AG10803 (cell line): ENCODE measurements around the gene TBCK.

ENCODE experiments used
- DNase-seq: peaks from one replicate; pipeline ENCODE4 v3.0.0; 2010; ENCODE audit warnings: low read depth
- H3K4me3 ChIP-seq: 2 replicates; pipeline ENCODE4 v1.5.1; 2011; ENCODE audit warnings: mild to moderate bottlenecking, low read length, control low read depth
- TF ChIP-seq, protein P1 (sequence below): conservative IDR thresholded peaks from 2 replicates; pipeline ENCODE4 v1.5.1; 2011; ENCODE audit warnings: mild to moderate bottlenecking, low read length, control low read depth, inconsistent platforms

Gene TBCK

DNA sequence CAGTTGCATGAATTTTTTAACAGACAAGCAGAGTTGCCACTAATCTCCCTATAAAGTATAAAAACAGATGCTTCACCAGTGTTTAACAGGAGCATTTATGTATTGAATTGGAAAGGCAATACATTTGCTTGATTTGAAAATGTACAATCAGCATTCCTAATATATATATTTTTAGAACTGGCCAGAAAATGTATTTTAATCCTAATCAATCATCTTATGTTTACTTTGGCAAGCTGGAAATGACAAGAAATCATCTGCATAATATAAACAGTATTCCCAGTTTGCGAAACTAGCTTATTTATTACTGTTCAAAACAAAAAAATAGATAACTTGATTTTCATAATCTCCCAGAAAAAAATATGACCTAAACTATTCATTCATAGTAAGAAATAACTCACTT, 123.9 kb downstream of the TBCK start:
- TF ChIP-seq, protein P1, sequence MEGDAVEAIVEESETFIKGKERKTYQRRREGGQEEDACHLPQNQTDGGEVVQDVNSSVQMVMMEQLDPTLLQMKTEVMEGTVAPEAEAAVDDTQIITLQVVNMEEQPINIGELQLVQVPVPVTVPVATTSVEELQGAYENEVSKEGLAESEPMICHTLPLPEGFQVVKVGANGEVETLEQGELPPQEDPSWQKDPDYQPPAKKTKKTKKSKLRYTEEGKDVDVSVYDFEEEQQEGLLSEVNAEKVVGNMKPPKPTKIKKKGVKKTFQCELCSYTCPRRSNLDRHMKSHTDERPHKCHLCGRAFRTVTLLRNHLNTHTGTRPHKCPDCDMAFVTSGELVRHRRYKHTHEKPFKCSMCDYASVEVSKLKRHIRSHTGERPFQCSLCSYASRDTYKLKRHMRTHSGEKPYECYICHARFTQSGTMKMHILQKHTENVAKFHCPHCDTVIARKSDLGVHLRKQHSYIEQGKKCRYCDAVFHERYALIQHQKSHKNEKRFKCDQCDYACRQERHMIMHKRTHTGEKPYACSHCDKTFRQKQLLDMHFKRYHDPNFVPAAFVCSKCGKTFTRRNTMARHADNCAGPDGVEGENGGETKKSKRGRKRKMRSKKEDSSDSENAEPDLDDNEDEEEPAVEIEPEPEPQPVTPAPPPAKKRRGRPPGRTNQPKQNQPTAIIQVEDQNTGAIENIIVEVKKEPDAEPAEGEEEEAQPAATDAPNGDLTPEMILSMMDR, result no peak
- DNase-seq, result no peak

DNA sequence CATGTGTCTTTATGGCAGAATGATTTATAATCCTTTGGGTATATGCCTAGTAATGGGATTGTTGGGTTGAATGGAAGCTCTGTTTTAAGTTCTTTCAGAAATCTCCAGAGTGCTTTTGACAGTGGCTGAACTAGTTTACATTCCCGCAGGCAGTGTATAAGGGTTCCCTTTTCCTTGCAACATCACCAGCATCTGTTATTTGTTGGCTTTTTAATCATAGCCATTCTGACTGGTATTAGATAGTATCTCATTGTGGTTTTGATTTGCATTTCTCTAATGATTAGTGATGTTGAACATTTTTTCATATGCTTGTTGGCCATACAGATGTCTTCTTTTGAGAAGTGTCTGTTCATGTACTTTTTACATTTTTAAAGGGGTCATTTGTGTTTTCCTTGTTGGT, 129.8 kb downstream of the TBCK start:
- no peak overlapping the region for H3K4me3 ChIP-seq
- DNase-seq, result peak; percentile 36
- TF ChIP-seq, protein P1, result no peak

More for the DNA sequence above, 123.9 kb downstream of the TBCK start:
- no peak overlapping the region for H3K4me3 ChIP-seq

DNA sequence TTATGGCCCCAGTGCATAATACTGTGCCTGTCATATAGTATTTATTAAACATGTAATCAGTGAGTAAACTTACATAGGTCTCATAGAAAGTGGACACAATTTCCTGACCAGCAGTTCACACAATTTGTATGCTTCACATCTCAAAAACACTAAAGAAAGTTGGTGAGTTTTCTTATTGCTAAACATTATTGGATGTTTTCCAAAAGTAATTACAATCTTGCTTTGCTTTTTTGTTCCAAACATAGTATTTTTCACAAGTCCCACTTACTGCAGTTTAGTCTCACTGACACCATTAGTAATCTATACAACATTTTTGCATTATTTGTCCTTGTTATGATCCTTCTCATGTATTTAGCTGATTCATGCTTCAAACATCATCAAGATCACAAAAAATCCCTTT, 132.5 kb downstream of the TBCK start:
- TF ChIP-seq, protein P1, result no peak

DNA sequence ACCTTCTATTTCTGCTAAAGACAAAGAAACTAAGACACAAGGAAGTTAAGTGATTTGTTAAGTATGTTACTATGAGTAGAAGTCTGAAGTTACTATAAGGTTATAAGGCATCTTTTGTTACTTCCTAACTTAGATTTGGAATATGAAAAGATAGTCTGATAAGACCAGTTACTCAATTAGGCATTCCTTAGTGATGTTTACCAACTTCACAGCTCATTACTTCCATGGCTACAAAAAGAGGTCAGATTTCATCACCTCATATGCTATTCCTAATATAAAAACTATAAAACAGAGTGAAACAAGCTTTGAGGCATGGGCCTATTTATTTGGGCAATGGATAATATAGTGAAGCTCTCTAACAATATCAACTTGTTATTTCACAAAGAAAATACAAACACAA, 143.1 kb downstream of the TBCK start:
- DNase-seq, result peak; percentile 4
- TF ChIP-seq, protein P1, result no peak
- H3K4me3 ChIP-seq, result no peak overlapping the region

More for the DNA sequence above, 132.5 kb downstream of the TBCK start:
- no peak for DNase-seq
- no peak overlapping the region for H3K4me3 ChIP-seq

DNA sequence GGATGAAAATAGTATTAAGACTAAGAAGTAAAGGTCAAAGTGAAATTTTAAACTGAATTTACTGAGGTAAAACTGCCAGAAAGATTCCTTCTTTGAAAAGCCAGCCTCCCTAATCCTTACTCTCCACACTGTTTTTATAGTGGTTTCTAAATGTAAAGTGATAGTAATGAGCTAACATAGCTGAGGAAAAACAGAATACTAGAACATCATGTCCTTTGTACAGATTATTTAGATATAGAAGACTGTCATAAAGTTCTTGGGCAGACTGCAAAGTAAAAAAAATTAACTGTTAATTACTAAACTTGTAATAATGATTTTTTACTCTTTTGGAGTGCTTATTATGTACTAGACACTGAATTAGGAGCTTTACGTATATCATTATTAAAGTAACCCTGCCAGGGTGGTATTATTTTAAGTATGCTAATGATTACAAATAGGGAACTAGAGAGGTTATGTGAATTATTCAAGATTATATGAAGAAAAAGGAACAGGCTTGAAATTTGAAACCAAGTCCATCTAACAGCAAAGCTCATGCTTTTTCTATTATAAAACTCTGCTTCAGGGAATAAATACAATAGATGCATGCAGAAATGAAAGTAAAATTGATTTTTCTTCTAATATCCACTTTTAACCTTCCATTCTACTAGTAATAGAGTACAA, 150.5 kb downstream of the TBCK start:
- TF ChIP-seq, protein P1, result no peak
- no peak overlapping the region for H3K4me3 ChIP-seq
- no peak for DNase-seq

DNA sequence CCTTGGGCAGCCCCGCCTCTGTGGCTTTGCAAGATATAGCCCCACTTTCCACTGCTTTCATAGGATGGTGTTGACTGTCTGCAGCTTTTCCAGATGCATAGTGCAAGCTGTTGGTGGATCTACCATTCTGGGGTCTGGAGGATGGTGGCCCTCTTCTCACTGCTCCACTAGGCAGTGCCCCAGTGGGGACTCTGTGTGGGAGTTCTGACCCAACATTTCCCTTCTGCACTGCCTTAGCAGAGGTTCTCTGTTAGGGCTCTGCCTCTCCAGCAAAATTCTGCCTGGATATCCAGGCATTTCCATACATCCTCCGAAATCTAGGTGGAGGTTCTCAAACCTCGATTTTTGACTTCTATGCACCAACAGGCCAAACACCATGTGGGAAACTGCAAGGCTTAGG, 153.7 kb downstream of the TBCK start:
- no peak for DNase-seq
- no peak overlapping the region for H3K4me3 ChIP-seq
- TF ChIP-seq, protein P1, result no peak

DNA sequence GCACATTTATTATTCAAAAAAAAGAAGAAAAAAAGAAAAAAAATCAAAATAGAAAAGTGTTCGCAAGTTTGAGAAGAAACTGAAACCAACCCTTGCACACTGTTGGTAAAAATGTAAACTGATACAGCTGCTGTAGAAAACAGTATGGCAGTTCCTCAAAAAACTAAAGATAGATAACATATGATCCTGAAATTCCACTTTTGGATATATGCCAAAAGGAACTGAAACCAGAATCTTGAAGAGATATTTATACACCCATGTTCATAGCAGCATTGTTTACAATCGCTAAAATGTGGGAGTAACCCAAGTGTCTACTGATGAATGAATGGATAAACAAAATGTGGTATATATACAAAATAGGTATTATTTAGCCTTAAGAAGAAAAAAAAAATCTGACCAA, 155.4 kb downstream of the TBCK start:
- TF ChIP-seq, protein P1, result no peak
- H3K4me3 ChIP-seq, result no peak overlapping the region
- DNase-seq, result no peak
